Femur (tissue), 1 donor: Measurements from ENCODE around the gene BCL2L11.

Source experiments
- DNase-seq: peaks from one replicate; pipeline ENCODE4 v3.0.0-alpha.2; 2017

The BCL2L11 gene

GRCh38 chr2:111118481-111118980 is 2.2 kb upstream of the BCL2L11 start:
- DNase-seq = peak; percentile 28

DNA sequence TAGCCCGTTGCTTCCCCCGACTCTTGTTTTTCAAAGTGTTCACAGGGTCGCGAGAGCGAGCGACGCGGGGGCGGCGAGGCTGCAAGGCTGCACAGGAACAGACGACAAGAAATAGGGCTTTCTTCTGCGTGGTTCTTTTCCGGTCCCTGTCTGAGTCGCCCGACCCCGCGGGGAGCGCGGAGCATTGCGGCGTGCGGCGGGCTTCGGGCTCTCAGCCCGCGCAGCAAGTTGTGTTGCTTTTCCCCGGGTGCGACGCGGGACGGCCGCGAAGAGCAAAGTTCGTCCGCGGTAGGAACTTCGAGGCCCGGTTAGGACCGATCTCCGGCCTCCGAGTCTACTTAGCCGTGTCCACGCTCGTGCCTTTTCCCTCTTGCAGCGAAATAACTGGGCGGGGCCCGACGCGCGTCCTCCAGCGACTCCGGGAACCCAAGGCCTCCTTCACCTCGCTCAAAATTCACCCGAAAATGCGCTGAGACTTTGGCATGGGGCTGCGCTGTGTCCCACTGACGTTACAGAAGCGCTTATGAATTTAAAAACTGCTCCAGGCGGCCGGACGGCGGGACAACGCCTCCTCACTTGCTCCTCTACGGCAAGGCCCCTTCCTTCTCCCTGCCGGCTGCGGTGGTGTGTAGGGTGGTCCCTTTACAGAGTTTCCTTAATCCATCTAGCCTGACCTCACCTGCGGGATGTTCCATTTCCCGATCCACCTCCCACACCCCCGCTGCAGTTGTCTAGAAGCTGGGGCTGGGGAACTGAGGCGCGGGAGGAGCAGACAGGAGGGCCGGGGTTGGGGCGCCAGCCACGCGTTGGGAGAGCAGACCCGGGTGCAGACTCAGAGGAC is 1.5 kb upstream of the BCL2L11 start:
- peak; percentile 46 for DNase-seq

- no peak for DNase-seq
Observed at GRCh38 chr2:111119822-111120252, 877 bp upstream of the BCL2L11 start.

DNA sequence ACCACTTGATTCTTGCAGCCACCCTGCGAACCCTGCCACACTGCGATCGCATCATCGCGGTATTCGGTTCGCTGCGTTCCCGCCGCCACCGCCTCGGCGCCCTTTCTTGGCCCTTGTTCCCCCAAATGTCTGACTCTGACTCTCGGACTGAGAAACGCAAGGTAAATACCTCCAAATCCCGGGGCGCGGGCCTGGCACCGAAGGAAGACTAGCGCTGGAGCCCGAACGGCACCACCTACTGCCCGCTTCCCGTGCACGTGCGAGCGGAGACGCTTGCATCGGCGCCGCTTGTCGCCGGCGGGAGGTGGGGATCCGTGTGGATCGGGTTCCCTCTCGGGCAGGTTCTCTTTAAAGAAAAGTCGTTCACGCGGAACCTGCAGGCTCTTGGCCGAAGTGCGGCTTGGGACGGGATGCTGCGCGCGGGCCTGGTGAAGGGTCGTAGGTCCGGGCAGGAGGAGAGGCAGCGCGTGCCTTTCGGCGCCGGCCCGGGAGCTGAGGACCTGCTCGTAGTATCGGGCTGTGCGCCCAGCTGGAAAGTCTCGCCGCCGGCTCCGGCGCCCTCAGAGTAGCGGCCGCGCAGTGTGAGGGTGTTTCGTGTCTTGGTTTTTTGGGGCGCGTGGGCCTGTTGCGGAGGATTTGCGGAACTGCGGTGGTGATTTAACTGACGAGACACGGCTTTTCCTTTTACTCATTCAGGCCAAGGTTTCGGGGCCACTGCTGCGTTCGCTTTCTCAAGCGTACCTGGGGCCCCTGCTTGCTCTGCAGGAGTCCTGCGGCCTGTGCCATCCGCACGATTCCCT is 514 bp downstream of the BCL2L11 start:
- peak; percentile 59 for DNase-seq

DNA sequence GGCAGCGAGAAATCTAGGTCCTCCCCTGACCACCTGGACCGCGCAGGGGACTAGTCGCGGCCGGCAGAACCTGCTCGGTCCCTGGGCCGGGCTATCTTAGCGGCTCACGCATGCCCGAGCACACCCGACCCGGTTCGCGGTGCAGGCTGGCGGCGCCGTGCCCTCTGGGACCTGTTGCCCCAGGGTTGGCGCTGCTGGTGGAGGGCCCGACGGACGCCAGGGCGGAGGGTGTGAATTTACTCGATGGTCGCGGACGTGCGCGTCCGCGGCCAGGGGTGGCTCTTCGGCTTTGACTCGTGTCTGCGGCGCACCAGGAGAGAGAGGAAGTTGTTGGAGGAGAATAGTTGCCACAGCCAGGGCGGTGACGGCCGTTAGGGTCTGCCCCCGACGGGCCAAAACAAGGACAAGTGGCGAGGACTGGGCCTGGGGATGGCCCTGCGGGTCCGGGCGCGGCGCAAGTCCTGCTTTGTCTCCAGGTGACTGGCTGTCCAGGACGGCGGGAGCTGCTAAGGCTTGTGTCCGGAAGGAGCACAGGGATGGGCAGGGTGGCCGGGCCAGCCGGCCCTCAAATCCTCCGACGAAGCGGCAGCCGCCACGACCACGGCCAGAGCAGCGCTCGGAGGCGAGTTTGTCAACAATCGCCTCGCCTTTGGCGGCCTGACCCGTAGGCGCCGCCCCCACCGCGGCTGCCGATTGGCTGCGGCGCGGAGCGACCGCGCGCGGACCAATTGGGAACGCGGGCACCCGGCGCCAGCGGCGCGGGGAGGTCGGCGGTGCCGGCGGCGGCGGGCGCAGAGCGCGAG is 1.3 kb downstream of the BCL2L11 start:
- DNase-seq = peak; percentile 93

GRCh38 chr2:111122631-111123421 is 2.1 kb downstream of the BCL2L11 start:
- DNase-seq = peak; percentile 87

- no peak for DNase-seq
Observed at GRCh38 chr2:111123751-111124150, 3.0 kb downstream of the BCL2L11 start.

DNA sequence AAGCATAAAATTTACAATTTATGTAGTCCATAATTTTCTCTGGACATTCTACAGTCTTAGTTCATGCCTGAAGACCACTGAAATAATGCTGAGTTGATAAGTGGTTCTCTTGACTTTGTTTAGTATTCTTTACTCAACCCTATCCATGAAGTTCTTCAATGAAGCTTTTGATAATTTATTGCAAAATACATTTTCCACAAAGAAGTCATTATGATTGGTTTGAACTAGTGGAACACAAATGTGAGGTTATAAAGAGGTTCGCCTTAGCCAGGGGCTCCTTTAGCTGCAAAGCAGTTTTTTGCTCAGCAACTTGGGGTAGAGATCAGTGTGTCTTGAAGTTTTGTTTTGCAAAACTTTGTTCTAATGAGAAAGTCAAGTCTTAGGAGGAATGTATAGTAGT is 5.9 kb downstream of the BCL2L11 start:
- no peak for DNase-seq

GRCh38 chr2:111127351-111127750 is 6.6 kb downstream of the BCL2L11 start:
- no peak for DNase-seq

GRCh38 chr2:111128096-111128495 is 7.4 kb downstream of the BCL2L11 start:
- no peak for DNase-seq

DNA sequence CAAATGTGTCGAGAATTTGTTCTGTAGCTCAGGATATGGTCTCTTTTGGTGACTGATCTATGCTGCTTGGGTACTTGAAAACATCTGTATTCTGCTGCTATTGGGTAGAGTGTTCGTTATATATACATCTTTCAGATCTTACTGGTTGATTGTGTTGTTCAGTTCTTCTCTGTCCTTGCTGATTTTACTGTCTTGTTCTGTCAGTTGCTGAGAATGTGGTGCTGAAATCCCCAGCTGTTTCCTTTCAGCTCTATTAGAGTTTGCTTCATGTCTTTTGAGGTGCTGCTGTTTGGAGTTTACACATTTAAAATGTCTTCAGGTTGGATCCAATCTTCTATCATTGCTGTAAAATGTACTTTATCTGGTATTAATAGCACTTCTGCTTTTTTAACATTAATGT is 12.9 kb downstream of the BCL2L11 start:
- no peak for DNase-seq

DNA sequence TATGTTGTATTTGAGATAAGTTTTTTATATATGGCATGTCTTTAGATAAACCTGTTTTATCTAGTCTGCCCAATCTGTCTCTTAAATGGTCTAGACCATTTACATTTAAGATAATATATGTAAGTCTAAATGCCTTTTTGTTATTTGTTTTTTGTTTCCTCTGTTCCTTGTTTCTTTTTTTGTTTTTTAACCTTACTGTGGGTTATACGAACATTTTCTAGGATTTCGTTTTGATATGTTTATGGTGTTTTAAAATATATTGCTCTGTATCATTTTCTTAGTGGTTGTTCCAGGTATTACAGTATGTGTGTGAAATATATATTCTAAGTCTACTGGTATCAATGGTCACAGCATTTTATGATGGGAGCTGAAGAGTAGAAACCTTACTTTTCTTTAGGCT is 13.3 kb downstream of the BCL2L11 start:
- no peak for DNase-seq

DNA sequence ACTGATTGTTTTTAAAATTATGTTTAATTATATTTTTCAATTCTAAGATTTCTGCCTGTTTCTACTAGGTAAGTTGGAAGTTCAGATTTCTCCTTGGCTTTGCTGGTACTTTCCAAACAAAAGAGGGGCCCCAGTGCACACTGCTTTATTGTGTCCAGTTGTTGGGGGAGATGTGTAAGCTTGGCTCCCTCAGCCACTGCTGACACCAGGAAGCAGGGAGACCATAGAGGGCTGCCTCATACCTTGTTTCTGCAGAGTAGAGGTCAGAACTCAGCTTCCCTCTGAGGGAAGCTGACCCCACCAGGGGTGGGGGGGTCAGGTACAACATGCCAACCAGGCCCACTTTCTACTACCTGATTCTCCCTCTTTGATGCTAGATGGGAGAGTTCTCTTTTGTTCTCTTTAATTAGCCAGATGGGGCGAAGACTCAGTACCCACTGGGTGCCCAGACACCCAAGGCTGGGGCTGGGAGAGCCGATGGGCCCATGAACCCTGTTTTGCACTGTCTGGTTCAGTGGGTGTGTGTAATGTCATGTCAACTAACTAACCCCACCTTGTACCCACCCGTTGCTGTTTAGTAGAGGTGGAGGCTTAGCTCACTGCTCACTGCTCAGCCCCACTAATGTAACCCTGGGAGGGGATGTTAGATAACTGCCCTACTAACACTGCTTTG is 14.7 kb downstream of the BCL2L11 start:
- DNase-seq = no peak

GRCh38 chr2:111135910-111136297 is 15.2 kb downstream of the BCL2L11 start:
- DNase-seq = peak; percentile 28

DNA sequence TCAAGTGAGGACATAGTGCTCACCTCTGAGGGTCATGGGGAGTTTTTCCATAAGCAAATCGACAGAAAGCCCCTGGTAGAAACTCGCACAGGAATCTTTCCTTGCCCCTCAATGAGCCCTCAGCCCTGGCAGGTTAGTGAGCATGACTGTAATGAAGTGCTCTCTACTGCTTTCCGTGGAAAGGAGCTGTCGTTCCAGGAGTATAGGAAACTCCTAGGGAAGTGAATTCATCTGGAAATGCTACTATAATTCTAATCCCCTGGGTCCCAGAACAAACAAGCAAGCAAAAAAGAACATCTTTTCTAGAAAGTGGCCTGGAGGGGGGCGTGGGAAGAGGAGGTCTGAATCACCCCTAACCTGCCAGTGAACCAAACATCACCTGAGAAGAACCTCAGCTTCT is 18.1 kb downstream of the BCL2L11 start:
- no peak for DNase-seq

GRCh38 chr2:111139637-111140317 is 19.1 kb downstream of the BCL2L11 start:
- DNase-seq = peak; percentile 29

DNA sequence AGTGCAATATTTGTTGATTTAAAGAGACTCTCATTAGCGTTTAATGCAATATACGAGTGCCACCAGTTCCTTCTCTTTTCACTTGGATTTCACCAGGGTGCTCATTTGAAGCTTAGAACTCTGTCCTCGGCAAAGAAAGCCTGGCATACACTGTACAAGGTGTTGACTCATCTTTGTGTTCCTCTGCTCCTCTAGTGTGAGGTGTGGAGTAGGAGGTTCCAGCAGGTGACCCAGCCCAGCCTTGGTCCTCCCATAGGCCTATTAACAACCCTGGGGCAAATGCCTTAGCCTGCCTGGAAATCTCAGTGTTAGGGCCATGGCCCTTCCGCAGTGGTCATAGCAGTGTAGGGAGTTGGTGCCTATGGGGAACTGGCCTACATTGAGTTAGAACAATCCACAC is 20.1 kb downstream of the BCL2L11 start:
- no peak for DNase-seq

GRCh38 chr2:111142101-111142500 is 21.4 kb downstream of the BCL2L11 start:
- DNase-seq = no peak

DNA sequence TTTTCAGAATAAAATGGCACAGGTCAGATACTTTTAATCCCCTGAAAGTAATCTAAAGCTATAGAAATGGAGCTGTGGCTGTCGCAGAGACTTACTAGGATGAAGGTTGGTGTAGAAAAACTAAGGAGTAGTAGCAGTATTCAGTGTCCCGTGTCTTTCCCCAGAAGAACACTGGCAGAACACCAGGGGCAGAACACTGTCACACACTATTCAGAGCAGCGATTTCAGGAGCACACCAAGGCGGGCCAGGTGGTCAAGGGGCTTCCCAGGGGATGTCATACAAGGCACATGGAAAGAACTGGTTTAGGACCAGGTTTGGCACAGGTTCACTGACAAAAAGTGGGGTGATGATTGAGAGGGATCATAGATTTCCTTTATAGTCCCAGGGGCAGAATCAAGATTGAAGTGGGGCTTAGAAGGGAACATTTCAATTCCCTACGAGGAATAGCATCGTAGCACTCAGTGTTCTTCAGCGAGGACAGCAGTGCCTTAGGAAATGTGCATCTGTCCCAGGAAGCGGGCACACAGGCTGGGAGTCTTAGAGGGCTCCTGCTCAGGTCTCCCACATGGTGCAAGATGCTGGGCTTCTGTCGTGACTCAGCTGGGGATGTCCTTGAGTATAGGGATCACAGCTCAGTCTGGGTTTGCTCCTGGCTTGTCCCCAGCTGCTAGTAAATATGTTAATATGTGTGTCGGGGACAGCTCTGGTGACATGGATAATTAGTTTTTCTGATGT is 22.6 kb downstream of the BCL2L11 start:
- no peak for DNase-seq

DNA sequence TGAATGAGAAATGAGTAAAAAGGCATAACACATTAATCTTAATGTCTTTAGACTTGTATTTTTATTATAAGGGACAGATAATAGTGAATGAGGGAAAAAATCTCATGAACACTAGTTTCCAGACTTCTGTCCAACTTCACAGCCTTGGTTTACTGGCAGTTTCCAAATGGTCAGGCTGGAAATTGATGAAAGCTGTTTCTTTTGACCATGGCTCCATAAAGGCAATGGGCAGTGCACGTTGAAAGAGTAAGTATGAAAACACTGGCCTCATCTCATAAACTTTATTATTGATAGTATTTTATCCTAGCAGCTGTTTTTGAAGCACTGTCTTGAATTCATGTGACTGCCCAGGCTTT is 23.1 kb downstream of the BCL2L11 start:
- no peak for DNase-seq
